Keratinocyte (primary cell): ENCODE measurements around the gene FBXO42. TPM values are rescaled to one million over a fixed set of nuclear protein-coding genes. Genes with fewer than 3 reads are reported as not detected.

Experiments used
- DNase-seq: peaks from one replicate; pipeline ENCODE4 v3.0.0-alpha.2; 2011; ENCODE audit warnings: low read depth, missing footprints, low spot score
- FAIRE-seq: peaks from 2 replicates; lab custom pipeline; 2011; peaks lifted over from hg19 to GRCh38; lab: Jason Lieb, UNC
- H2AFZ ChIP-seq: 2 replicates; pipeline ENCODE4 v1.6.0; 2012; ENCODE audit warnings: low read length, control low read depth, inconsistent platforms; ENCODE audit not compliant: control insufficient read depth
- H3K27ac ChIP-seq: 2 replicates; pipeline ENCODE4 v1.5.1; 2011; ENCODE audit warnings: low read length; ENCODE audit not compliant: control insufficient read depth, insufficient read depth
- H3K27me3 ChIP-seq: 3 replicates; pipeline ENCODE4 v1.6.0; 2011; ENCODE audit warnings: low read length; ENCODE audit not compliant: control insufficient read depth, insufficient read depth; ENCODE audit errors: extremely low read depth
- H3K36me3 ChIP-seq, 2 experiments: 2 replicates in 1 of 2; 3 replicates in 1 of 2; pipeline ENCODE4 v1.5.1; 2011; ENCODE audit warnings: low read length in 2 of 2, mild to moderate bottlenecking in 1 of 2; ENCODE audit not compliant: control insufficient read depth in 2 of 2, insufficient read depth in 2 of 2; ENCODE audit errors: extremely low read depth in 1 of 2
- H3K4me1 ChIP-seq: 3 replicates; pipeline ENCODE4 v1.5.1; 2011; ENCODE audit warnings: low read length; ENCODE audit not compliant: control insufficient read depth, insufficient read depth; ENCODE audit errors: extremely low read depth
- H3K4me2 ChIP-seq: 3 replicates; pipeline ENCODE4 v1.6.0; 2011; ENCODE audit warnings: low read depth, low read length; ENCODE audit not compliant: control insufficient read depth, insufficient read depth; ENCODE audit errors: extremely low read depth
- H3K4me3 ChIP-seq, 3 experiments: fragments of 200-600 bp in 1 of 3; sonication (generic) in 1 of 3; 2 replicates in 2 of 3; 3 replicates in 1 of 3; pipeline ENCODE4 v1.5.1; 2011 to 2016; ENCODE audit warnings: low read length in 3 of 3, mild to moderate bottlenecking in 3 of 3, control low read depth in 2 of 3, inconsistent platforms in 1 of 3, low read depth in 1 of 3, mixed read lengths in 1 of 3, mixed run types in 1 of 3, moderate library complexity in 1 of 3; ENCODE audit not compliant: control insufficient read depth in 2 of 3, insufficient read depth in 2 of 3; ENCODE audit errors: extremely low read depth in 1 of 3
- H3K79me2 ChIP-seq: 2 replicates; pipeline ENCODE4 v1.6.0; 2012; ENCODE audit warnings: low read length; ENCODE audit not compliant: control insufficient read depth, insufficient read depth
- H3K9ac ChIP-seq: 3 replicates; pipeline ENCODE4 v1.6.0; 2011; ENCODE audit warnings: low read length; ENCODE audit not compliant: control insufficient read depth, insufficient read depth; ENCODE audit errors: extremely low read depth
- H3K9me1 ChIP-seq: 3 replicates; pipeline ENCODE4 v1.6.0; 2011; ENCODE audit warnings: low read length; ENCODE audit not compliant: control insufficient read depth, insufficient read depth; ENCODE audit errors: extremely low read depth
- H3K9me3 ChIP-seq: 2 replicates; pipeline ENCODE4 v1.5.1; 2012; ENCODE audit warnings: low read depth, low read length; ENCODE audit not compliant: control insufficient read depth
- H4K20me1 ChIP-seq: 3 replicates; pipeline ENCODE4 v1.6.0; 2011; ENCODE audit warnings: low read length; ENCODE audit not compliant: control insufficient read depth, insufficient read depth; ENCODE audit errors: extremely low read depth
- CTCF ChIP-seq, 3 experiments: IDR thresholded peaks in 1 of 3; conservative IDR thresholded peaks in 1 of 3; optimal IDR thresholded peaks in 1 of 3; 2 replicates in 2 of 3; 3 replicates in 1 of 3; pipeline versions ENCODE3 to v1.5.1; 2011; ENCODE audit warnings: low read length in 3 of 3, mild to moderate bottlenecking in 3 of 3, moderate library complexity in 2 of 3, control low read depth in 1 of 3, inconsistent platforms in 1 of 3; ENCODE audit not compliant: insufficient read depth in 2 of 3; ENCODE audit errors: extremely low read depth in 1 of 3
- EZH2 ChIP-seq: IDR thresholded peaks from one replicate; pipeline ENCODE4 v1.6.1; 2012; ENCODE audit warnings: inconsistent platforms, mild to moderate bottlenecking, low read length, moderate library complexity
- dilution Hi-C: fragments of 300-500 bp; cut with MboI; formaldehyde crosslinking; loops from one replicate; pipeline ENCODE4 v1.7.0; 2020; ENCODE audit warnings: low sequenced_read_pairs; ENCODE audit not compliant: extremely low pct_ligation_motif_present
- polyA plus RNA-seq, 5 experiments: library from polyadenylated mRNA; depleted of rRNA in 3 of 5; stranded (reverse) in 3 of 5; stranded (forward) in 1 of 5; unstranded in 1 of 5; fragments of >200 nt; gene quantifications; 1 replicate in 1 of 5; 2 replicates in 3 of 5; 3 replicates in 1 of 5; pipeline versions ENCODE4 v1.2.1 to v1.2.3, GENCODE V29; 2011 to 2012; ENCODE audit warnings: missing spikeins in 2 of 5, low read depth in 1 of 5, low replicate concordance in 1 of 5

FBXO42 gene
- polyA plus RNA-seq, 1 donor (not counting 4 experiments of a cell fraction or from before 2014, with no cell fraction given): 14.1 TPM

DNA sequence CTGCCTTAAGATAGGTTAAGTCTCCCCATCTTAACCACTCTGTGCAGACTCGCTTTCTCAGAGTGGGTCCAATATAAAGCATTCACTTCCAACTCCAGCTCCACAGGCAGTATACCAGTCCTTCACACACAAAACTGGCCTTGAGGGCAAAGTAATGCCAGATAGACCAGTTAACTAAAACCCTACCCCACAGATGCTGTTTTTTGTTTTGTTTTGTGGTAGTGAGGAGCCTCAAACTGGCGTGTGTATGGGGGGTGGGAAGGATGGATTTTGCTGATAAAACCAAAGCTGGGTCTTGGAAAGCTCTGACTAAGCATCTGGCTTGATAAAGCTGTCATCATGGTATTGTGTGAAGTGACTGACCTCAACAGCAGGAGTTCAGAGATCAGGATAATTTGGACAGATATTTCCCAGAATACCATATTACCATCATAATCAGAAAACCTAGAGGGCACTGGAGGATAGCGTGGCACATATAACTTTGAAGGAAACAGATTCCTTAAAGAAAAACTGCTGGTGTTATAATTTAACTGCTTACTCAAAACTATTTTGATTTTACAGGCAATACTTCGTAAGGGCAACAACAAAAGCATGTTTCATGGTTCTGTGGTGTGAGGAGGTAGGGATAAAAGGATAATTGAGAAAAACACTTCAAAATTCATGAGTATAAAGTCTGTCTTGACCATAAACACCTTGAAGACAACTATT, 85.7 kb downstream of the FBXO42 start:
- dilution Hi-C loops: no loop called here
- Histone ChIP-seq H4K20me1 (no peaks in the 10 kb centered on the region), H3K79me2 (no peaks in the 10 kb centered on the region), H3K9me1 (no peaks in the 10 kb centered on the region), H3K9me3 (no peaks in the 10 kb centered on the region), H3K4me3 (no peak overlapping the region), H2AFZ (no peak overlapping the region), H3K4me1 (no peaks in the 10 kb centered on the region), H3K27ac (no peak overlapping the region), H3K27me3 (no peaks in the 10 kb centered on the region), H3K9ac (no peak overlapping the region), H3K36me3 (no peaks in the 10 kb centered on the region), H3K4me2 (no peak overlapping the region)
- no peak for DNase-seq
- no peak for FAIRE-seq
- TF ChIP-seq CTCF (optimal IDR thresholded peaks at IDR 0.05 in 1 of 3, IDR thresholded peaks at IDR 0.05 in 1 of 3, conservative IDR thresholded peaks at IDR 0.05 in 1 of 3; ENCODE audit: extremely low read depth in 1 of 3, insufficient read depth in 2 of 3, low read length in 3 of 3) (no peak), EZH2 (no peak)

DNA sequence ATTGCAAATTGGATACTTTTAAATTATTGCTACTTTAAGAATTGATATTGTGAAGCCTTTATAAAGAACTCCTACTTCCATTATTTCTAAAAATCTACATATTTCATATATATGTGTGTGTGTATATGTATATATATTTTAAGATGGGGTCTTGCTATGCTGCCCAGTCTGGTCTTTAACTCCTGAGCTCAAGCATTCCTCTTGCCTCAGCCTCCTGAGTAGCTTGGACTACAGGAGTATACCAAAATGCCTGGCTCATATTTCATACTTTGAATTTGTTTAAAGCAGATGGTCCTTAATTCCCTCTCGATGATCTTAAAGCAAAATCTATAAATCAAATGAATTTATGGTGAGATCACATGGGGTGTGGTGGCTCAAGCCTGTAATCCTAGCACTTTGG, 90.2 kb downstream of the FBXO42 start:
- Histone ChIP-seq H3K4me3 (no peak overlapping the region), H4K20me1 (no peaks in the 10 kb centered on the region), H3K4me2 (no peak overlapping the region), H3K27ac (no peak overlapping the region), H3K9me1 (no peaks in the 10 kb centered on the region), H3K79me2 (no peaks in the 10 kb centered on the region), H2AFZ (no peak overlapping the region), H3K9ac (no peak overlapping the region), H3K9me3 (no peaks in the 10 kb centered on the region), H3K36me3 (no peaks in the 10 kb centered on the region), H3K4me1 (peaks cover 10% of the 10 kb centered on the region), H3K27me3 (no peaks in the 10 kb centered on the region)
- FAIRE-seq: no peak
- dilution Hi-C loops: no loop called here
- TF ChIP-seq CTCF (optimal IDR thresholded peaks at IDR 0.05 in 1 of 3, IDR thresholded peaks at IDR 0.05 in 1 of 3, conservative IDR thresholded peaks at IDR 0.05 in 1 of 3; ENCODE audit: extremely low read depth in 1 of 3, insufficient read depth in 2 of 3, low read length in 3 of 3) (no peak), EZH2 (no peak)
- DNase-seq: no peak
